ENCODE measurements around the gene CBL.

DNA sequence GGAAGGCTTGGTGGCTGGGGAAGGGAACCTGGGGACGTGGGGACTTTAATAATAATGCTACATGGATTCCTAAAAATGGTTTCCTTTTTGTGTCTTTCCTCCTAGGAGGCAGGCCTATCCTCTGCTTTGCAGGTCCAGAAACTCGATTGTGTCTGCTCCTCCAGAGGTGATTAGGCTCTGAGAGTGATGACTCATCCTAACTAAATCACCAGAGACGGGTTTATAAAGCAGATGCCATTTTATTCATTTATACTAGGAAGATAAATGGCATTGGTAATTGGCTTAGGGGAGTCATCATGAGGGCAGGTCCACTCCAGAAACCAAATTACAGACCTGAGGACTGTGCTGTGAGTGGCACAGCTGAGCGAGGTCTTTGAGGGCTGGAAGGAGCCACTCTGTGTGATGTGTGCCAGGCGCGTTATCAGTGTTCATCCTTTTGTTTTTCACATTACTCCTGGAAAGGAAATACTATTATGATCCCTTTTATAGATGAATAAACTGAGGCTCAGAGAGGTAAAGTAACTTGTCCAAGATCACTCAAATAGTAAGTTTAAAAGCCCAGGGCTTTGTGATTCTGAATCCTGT, 30.6 kb upstream of the CBL start:
- TF ChIP-seq CTCF (IDR thresholded peaks at IDR 0.05), result no peak
- no peak for TF ChIP-seq POLR2A (IDR thresholded peaks at IDR 0.05)
- no peak for TF ChIP-seq EP300 (IDR thresholded peaks at IDR 0.05)
- TF ChIP-seq POLR2AphosphoS5 (IDR thresholded peaks at IDR 0.05), result no peak
